NCI-H345 (cell line): ENCODE results near the gene PCDHB10.
A peak's percentile ranks its signal among the peaks of the same experiment; 100 is the strongest.
"Not testable (repeated sequence)": the region's sequence is repeated elsewhere in the genome, so short reads cannot be mapped to it uniquely, and the experiment has no call there.

ENCODE experiments used
- DNase-seq: peaks from one replicate; lab custom pipeline; 2025; lab: John Stamatoyannopoulos, UW

PCDHB10 gene

DNA sequence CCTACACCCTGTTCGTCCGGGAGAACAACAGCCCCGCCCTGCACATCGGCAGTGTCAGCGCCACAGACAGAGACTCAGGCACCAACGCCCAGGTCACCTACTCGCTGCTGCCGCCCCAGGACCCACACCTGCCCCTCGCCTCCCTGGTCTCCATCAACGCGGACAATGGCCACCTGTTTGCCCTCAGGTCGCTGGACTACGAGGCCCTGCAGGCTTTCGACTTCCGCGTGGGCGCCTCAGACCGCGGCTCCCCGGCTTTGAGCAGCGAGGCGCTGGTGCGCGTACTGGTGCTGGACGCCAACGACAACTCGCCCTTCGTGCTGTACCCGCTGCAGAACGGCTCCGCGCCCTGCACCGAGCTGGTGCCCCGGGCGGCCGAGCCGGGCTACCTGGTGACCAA lies 3.5 kb upstream of the PCDHB10 start:
- DNase-seq: not testable (repeated sequence)

DNA sequence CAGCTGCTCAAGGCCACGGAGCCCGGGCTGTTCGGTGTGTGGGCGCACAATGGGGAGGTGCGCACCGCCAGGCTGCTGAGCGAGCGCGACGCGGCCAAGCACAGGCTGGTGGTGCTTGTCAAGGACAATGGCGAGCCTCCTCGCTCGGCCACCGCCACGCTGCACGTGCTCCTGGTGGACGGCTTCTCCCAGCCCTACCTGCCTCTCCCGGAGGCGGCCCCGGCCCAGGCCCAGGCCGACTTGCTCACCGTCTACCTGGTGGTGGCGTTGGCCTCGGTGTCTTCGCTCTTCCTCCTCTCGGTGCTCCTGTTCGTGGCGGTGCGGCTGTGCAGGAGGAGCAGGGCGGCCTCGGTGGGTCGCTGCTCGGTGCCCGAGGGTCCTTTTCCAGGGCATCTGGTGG lies 3.0 kb upstream of the PCDHB10 start:
- not testable (repeated sequence) for DNase-seq

DNA sequence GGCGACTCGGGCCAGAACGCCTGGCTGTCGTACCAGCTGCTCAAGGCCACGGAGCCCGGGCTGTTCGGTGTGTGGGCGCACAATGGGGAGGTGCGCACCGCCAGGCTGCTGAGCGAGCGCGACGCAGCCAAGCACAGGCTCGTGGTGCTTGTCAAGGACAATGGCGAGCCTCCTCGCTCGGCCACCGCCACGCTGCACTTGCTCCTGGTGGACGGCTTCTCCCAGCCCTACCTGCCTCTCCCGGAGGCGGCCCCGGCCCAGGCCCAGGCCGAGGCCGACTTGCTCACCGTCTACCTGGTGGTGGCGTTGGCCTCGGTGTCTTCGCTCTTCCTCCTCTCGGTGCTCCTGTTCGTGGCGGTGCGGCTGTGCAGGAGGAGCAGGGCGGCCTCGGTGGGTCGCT lies 2.2 kb downstream of the PCDHB10 start:
- not testable (repeated sequence) for DNase-seq

DNA sequence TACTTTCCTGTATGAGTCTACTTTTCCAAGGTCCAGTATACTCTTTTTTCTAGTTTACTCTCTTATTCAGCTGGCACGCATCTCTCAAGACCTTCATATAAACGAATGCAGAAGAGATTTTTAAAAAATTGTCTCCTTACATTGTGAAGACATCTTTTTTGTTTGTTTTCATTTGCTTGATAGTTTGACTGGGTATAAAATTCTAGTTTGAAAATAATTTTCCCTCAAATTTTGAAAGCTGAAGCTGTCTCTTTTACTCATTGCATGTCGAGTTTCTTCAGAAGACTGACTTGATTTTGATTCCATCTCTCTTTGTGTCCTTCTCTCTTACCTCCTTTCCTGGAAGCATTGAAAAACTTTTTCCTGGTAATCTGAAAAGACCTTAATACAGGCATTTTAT lies 4.2 kb downstream of the PCDHB10 start:
- DNase-seq: no peak

DNA sequence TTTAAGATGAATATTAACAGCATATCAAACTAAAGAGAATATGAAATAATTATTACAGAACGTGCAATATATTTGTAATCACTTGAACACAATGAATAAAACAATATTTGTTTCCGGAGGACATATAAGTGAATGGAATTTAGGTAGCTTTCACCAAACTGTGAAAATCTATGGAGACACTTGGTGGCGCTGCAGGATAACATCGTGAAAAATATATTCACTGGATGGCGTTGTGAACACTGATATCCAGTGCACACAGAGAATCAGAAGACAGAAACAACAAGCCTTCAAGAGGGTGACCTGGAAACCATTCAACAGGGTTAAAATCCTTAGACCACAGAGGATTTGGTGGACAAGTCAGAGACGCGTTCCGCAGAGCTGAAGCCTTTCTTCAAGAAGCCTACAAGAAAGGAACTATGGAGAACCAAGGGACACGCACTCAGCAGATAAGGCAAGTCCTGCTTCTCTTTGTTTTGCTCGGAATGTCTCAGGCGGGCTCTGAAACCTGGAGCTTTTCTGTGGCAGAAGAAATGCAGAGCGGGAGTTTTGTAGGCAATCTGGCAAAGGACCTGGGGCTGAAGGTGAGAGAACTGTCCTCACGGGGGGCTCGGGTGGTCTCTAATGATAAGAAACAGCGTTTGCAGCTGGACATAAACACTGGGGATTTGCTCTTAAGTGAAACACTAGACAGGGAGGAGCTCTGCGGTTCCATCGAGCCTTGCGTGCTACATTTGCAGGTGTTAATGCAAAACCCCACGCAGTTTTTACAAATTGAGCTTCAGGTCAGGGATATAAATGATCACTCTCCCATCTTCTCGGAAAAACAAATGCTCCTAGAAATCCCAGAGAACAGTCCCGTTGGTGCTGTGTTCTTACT lies 7.4 kb downstream of the PCDHB10 start, which contains the start of gene PCDHB11:
Gene PCDHB11, plus strand, starts transcription at position 269 of the 877 bp plus-strand sequence. Its CDS starts 148 bp downstream, at position 417.
- no peak for DNase-seq

DNA sequence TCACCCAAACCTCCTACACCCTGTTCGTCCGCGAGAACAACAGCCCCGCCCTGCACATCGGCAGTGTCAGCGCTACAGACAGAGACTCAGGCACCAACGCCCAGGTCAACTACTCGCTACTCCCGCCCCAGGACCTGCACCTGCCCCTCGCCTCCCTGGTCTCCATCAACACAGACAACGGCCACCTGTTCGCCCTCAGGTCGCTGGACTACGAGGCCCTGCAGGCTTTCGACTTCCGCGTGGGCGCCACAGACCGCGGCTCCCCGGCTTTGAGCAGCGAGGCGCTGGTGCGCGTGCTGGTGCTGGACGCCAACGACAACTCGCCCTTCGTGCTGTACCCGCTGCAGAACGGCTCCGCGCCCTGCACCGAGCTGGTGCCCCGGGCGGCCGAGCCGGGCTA lies 9.0 kb downstream of the PCDHB10 start:
- not testable (repeated sequence) for DNase-seq

DNA sequence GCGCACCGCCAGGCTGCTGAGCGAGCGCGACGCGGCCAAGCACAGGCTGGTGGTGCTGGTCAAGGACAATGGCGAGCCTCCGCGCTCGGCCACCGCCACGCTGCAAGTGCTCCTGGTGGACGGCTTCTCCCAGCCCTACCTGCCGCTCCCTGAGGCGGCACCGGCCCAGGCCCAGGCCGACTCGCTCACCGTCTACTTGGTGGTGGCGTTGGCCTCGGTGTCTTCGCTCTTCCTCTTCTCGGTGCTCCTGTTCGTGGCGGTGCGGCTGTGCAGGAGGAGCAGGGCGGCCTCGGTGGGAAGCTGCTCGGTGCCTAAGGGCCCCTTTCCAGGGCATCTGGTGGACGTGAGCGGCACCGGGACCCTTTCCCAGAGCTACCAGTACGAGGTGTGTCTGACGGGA lies 9.5 kb downstream of the PCDHB10 start:
- not testable (repeated sequence) for DNase-seq

DNA sequence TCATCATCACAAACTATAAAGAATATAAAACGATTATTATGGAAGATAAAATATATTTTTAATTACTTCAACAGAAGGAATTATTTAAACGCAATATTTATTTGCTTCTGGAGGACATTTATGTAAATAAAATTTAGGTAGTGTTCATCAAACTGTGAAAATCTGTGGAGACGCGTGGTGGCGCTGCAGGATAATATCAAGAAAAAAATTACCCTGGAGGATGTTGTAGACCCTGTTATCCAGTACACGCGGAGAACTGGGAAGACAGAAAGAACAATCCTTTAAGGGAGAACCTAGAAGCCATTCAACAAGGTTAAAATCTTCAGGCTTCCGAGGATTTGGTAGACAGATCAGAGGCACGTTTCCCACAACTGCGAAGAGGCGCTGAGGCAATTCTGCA lies 16.3 kb downstream of the PCDHB10 start, which contains the start of gene PCDHB12:
Gene PCDHB12, plus strand, starts transcription at position 242 of the 400 bp plus-strand sequence. CDS start 189 bp downstream, outside the sequence.
- DNase-seq: no peak

DNA sequence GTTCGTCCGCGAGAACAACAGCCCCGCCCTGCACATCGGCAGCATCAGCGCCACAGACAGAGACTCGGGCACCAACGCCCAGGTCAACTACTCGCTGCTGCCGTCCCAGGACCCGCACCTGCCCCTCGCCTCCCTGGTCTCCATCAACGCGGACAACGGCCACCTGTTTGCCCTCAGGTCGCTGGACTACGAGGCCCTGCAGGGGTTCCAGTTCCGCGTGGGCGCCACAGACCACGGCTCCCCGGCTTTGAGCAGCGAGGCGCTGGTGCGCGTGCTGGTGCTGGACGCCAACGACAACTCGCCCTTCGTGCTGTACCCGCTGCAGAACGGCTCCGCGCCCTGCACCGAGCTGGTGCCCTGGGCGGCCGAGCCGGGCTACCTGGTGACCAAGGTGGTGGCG lies 18.1 kb downstream of the PCDHB10 start:
- not testable (repeated sequence) for DNase-seq

DNA sequence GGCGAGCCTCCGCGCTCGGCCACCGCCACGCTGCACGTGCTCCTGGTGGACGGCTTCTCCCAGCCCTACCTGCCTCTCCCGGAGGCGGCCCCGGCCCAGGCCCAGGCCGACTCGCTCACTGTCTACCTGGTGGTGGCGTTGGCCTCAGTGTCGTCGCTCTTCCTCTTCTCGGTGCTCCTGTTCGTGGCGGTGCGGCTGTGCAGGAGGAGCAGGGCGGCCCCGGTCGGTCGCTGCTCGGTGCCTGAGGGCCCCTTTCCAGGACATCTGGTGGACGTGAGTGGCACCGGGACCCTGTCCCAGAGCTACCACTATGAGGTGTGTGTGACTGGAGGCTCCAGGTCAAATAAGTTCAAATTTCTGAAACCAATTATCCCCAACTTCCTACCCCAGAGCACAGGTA lies 18.7 kb downstream of the PCDHB10 start:
- not testable (repeated sequence) for DNase-seq

DNA sequence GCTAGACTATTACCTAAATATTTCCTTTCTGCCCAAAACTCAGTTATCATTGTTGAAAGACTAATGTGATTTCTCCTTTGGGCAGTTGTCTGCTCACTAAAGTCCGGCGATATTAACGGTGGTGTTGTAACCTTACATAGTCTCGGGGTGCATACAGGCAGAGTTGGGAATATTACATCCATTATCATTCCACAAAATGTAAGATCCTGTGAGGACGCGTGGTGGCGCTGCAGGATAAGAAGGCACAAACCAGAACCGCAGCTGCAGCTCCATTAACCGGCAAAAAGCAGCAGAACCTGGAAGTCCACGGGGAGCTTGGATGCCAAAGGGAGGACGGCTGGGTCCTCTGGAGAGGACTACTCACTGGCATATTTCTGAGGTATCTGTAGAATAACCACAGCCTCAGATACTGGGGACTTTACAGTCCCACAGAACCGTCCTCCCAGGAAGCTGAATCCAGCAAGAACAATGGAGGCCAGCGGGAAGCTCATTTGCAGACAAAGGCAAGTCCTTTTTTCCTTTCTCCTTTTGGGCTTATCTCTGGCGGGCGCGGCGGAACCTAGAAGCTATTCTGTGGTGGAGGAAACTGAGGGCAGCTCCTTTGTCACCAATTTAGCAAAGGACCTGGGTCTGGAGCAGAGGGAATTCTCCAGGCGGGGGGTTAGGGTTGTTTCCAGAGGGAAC lies 21.6 kb downstream of the PCDHB10 start, which contains the start of gene PCDHB13:
Gene PCDHB13, plus strand, starts transcription at position 264 of the 684 bp plus-strand sequence. Its CDS starts 205 bp downstream, at position 469.
- DNase-seq: peak; percentile 12

DNA sequence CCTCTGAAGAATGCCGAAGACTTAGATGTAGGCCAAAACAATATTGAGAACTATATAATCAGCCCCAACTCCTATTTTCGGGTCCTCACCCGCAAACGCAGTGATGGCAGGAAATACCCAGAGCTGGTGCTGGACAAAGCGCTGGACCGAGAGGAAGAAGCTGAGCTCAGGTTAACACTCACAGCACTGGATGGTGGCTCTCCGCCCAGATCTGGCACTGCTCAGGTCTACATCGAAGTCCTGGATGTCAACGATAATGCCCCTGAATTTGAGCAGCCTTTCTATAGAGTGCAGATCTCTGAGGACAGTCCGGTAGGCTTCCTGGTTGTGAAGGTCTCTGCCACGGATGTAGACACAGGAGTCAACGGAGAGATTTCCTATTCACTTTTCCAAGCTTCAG lies 22.4 kb downstream of the PCDHB10 start:
- DNase-seq: not testable (repeated sequence)

DNA sequence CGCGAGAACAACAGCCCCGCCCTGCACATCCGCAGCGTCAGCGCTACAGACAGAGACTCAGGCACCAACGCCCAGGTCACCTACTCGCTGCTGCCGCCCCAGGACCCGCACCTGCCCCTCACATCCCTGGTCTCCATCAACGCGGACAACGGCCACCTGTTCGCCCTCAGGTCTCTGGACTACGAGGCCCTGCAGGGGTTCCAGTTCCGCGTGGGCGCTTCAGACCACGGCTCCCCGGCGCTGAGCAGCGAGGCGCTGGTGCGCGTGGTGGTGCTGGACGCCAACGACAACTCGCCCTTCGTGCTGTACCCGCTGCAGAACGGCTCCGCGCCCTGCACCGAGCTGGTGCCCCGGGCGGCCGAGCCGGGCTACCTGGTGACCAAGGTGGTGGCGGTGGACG lies 23.4 kb downstream of the PCDHB10 start:
- not testable (repeated sequence) for DNase-seq

DNA sequence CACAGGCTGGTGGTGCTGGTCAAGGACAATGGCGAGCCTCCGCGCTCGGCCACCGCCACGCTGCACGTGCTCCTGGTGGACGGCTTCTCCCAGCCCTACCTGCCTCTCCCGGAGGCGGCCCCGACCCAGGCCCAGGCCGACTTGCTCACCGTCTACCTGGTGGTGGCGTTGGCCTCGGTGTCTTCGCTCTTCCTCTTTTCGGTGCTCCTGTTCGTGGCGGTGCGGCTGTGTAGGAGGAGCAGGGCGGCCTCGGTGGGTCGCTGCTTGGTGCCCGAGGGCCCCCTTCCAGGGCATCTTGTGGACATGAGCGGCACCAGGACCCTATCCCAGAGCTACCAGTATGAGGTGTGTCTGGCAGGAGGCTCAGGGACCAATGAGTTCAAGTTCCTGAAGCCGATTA lies 23.9 kb downstream of the PCDHB10 start:
- DNase-seq: not testable (repeated sequence)

DNA sequence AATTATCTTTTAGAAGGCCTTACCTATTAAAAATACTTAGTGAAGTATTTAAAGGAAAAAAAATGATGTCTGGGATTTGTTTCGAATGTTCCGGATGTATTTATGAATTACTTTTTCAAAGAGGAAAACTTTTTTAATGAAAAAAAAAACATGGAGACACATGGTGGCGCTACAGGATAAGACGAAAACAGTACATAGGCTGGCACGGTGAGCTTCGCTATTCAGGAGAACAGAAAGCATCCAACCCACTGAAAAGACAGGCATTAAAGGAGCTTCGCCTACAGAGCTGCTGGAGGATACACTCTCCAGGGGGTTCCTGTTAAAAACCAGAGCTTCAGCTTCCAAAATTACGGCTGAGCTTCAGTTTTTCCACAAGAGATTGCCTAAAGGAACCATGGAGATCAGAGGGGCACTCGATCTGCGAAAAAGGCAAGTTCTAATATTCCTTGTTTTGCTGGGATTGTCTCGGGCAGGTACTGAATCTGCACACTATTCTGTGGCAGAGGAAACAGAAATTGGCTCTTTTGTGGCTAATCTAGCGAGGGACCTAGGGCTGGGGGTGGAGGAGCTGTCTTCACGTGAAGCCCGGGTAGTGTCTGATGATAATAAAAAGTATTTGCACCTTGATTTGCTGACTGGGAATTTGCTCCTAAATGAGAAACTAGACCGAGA lies 31.1 kb downstream of the PCDHB10 start, which contains the start of gene PCDHB14:
Gene PCDHB14, plus strand, starts transcription at position 232 of the 672 bp plus-strand sequence. Its CDS starts 163 bp downstream, at position 395.
- peak; percentile 27 for DNase-seq

DNA sequence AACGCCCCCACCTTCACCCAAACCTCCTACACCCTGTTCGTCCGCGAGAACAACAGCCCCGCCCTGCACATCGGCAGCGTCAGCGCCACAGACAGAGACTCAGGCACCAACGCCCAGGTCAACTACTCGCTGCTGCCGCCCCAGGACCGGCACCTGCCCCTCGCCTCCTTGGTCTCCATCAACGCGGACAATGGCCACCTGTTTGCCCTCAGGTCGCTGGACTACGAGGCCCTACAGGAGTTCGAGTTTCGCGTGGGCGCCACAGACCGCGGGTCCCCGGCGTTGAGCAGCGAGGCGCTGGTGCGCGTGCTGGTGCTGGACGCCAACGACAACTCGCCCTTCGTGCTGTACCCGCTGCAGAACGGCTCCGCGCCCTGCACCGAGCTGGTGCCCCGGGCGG lies 32.7 kb downstream of the PCDHB10 start:
- not testable (repeated sequence) for DNase-seq

DNA sequence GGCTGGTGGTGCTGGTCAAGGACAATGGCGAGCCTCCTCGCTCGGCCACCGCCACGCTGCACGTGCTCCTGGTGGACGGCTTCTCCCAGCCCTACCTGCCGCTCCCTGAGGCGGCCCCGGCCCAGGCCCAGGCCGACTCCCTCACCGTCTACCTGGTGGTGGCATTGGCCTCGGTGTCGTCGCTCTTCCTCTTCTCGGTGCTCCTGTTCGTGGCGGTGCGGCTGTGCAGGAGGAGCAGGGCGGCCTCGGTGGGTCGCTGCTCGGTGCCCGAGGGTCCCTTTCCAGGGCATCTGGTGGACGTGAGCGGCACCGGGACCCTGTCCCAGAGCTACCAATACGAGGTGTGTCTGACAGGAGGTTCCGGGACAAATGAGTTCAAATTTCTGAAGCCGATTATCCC lies 33.3 kb downstream of the PCDHB10 start:
- not testable (repeated sequence) for DNase-seq

DNA sequence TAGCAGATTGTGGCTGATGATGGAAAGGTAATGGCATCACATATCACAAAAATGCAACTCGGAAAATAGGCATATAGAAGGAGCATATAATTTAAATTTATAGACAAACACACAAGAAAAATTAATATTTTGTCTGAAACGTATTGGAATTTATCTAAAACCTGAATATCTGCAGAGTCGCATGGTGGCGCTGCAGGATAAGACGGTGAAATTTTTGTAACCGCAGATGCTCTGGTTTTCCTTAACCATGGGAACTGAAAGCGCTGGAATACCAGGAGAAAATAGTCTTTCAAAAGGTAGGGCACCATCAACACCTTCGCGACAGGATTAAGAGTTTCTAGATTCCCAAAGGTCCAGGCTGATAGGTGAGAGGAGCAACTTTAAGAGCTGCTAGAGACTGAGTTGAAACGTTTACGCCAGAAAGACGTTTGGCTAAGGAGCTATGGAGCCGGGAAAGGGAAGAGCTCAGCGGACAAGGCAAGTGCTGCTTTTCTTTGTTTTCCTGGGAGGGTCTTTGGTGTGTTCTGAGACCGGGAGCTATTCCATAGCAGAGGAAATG lies 42.0 kb downstream of the PCDHB10 start:
- no peak for DNase-seq

DNA sequence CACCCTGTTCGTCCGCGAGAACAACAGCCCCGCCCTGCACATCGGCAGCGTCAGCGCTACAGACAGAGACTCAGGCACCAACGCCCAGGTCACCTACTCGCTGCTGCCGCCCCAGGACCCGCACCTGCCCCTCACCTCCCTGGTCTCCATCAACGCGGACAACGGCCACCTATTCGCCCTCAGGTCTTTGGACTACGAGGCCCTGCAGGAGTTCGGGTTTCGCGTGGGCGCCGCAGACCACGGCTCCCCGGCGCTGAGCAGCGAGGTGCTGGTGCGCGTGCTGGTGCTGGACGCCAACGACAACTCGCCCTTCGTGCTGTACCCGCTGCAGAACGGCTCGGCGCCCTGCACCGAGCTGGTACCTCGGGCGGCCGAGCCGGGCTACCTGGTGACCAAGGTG lies 43.8 kb downstream of the PCDHB10 start:
- not testable (repeated sequence) for DNase-seq

DNA sequence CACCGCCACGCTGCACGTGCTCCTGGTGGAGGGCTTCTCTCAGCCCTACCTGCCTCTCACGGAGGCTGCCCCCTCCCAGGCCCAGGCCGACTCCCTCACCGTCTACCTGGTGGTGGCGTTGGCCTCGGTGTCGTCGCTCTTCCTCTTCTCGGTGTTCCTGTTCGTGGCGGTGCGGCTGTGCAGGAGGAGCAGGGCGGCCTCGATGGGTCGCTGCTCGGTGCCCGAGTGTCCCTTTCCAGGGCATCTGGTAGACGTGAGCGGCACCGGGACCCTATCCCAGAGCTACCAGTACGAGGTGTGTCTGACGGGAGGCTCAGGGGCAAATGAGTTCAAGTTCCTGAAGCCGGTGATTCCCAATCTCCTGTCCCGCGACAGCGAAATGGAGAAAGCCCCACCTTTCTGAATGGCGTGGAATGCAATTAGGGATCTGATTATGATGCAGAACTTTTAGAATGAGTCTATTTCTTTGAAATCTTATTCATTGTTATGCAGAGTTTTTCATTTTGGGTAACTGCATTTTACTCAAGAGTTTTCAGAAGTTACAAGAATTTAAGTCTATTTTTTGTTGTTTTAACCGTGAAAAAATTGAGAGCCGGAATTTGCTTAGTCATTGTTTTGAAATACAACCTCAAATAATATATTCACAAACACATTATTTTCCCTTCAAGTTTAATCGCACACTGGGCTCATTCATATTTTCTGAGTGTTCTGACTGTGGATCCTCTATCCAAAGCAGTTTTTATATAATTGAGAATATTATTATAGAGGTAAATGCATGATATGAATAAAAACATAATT lies 44.6 kb downstream of the PCDHB10 start:
- no peak for DNase-seq

DNA sequence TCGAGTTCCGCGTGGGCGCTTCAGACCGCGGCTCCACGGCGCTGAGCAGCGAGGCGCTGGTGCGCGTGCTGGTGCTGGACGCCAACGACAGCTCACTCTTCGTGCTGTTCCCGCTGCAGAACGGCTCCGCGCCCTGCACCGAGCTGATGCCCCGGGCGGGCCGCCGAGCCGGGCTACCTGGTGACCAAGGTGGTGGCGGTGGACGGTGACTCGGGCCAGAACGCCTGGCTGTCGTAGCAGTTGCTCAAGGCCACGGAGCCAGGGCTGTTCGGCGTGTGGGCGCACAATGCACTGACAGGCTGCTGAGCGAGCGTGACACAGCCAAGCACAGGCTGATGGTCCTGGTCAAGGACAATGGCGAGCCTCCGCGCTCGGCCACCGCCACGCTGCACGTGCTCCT lies 49.3 kb downstream of the PCDHB10 start:
- DNase-seq: no peak
